Activated CD8-positive, alpha-beta memory T cell treated with anti-CD3 and anti-CD28 coated beads, Interleukin-2, amount 50 U/mL, for 24 hours (primary cell): Measurements from ENCODE around the gene INPP4A.
A peak's percentile ranks its signal among the peaks of the same experiment; 100 is the strongest.
"Not testable (repeated sequence)": the region's sequence is repeated elsewhere in the genome, so short reads cannot be mapped to it uniquely, and the experiment has no call there.

Source experiments
- DNase-seq: peaks from one replicate; pipeline ENCODE4 v3.0.0-alpha.2; 2020; ENCODE audit errors: extremely low read depth

The INPP4A gene

DNA sequence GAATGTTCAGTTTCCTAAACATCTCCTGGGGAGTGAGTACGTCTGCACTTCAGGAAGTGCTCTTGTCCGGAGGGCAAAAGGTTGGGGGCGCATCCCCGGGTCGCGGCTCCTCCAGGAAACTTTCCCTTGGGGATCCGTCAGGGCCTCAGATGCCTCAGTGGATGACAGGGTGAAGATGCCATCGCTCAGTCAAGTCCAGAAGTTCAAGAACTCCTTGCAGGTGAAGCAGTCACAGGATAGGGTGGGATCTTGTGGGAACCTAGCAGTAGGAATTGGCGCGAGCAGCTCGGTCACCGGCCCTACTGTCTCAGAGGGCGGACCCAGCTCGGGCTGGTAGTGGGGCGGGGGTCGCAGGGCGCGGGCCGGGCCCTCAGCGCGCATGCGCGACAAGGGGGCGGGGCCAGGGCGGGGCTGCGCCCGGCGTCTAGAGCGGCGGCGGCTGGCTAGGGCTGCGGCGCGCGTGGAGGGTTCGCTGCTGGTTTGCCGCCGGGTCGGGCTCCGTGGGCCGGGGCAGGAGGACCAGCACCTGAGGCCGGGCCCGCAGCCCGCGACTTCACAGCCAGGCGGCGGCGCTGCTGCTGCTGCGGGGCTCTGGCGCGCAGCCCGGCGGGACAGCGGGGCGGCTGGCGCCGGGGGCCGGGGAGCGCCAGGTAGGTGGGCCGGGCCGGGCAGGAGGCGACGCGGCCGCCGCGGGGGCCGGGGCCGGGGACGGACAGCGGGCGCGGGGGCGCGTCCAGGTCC lies at the start of gene INPP4A:
INPP4A (plus strand) TSS at position 423 of the 741 bp plus-strand sequence. CDS start 75,191 bp downstream, outside the sequence.
- DNase-seq, result no peak

- DNase-seq, result no peak
Measured at GRCh38 chr2:98395977-98396376, 48.7 kb upstream of the INPP4A start.

GRCh38 chr2:98396745-98397355 lies 47.8 kb upstream of the INPP4A start:
- no peak for DNase-seq

- DNase-seq, result no peak
Measured at GRCh38 chr2:98399140-98399539, 45.5 kb upstream of the INPP4A start.

- no peak for DNase-seq
Measured at GRCh38 chr2:98403878-98404277, 40.8 kb upstream of the INPP4A start.

DNA sequence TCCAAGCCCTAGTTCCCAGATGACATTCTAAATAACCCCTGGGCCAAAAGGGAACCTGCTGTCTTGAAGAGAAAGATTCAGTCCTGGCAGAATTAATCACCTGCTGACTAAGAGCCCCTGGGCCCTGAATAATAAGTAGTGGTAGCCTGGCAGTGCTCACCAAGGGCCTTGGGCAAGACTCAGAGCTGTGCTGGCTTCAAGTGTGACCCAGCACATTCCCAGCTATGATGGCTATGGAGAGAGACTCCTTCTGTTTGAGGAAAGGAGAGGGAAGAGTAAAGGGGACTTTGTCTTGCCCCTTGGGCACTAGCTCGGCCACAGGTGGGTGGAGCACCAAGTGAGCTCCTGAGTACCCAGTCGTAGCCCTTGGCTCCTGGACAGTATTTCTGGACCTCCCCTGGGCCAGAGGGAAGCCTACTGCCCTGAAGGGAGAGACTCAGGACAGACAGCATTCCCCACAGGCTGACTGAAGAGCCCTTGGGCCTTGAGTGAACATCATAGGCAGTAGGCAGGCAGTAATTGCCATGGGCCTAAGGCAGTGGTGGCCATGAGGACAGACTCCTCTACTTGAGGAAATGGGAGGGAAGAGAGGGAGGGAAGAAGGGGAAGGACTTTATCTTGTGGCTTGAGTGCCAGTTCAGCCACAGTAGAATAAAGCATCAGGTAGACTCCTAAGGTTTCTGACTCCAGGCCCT lies 40.0 kb upstream of the INPP4A start:
- DNase-seq, result no peak

DNA sequence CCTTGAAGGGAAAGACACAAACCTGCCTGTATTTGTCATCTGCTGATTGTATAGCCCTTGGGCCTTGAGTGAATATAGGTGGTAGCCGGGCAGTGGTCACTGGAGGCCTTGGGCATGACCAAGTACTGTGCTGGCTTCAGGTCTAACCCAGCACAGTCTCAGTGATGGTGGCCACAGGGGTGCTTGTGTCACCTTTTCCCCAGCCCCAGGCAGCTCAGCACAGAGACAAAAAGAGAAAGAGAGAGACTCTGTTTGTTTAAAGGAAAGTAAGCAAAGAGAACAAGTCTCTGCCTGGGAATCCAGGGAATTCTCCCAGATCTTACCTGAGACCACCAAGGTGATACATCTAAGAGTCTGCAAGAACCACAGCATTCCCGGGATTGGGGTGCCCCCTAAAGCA lies 39.4 kb upstream of the INPP4A start:
- no peak for DNase-seq

DNA sequence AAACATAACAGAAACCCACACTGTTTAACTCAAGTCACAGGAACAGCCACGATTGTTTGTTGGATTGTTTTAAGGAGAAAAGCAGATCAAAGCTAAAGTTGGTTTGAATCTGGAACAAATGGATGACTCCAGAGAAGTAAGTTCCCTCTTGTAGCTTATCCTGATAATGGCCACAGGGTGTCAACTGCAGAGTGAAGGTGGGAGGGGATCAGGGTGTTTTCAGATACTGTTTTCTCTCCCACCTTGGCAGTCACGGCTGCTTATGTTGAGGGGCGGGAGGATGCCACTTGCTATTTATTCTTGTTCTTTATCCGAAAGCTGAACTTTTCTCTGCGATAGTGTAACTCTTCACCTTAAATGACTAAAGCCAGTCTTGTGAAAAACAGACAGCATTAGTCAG lies 36.5 kb upstream of the INPP4A start:
- DNase-seq, result no peak

DNA sequence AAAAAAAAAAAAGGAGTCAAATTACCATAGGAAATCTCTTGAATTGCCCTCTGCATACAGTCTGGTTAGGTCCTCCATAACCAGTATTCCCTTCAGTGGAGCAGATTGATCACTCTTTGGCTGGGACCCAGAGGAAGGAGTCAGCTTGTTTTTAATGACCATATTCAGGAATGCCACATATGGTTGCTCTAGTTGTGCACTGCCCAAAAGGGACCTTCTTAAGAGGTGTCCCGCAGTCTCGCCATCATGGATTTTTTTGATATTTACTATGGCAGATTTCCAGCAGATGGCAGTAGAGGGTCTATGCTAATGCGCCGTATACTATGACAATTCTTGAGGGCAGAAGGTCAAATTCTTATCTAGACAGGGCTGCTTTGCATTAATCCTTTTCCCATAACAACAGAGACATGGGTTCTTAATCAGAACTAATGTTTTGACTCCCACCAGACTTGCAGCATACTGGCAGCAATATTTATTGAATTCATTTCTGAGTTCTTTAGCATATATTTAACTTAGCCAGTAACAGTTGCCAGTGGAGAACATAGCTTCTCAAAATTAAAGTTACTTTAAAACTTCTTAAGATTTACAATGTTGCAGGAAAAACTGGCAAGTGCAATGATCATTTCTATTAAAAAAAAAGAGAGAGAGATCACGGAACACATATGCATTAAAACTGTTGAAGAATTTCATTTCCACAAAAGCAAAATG lies 31.8 kb upstream of the INPP4A start:
- peak; percentile 14 for DNase-seq

GRCh38 chr2:98414246-98414645 lies 30.4 kb upstream of the INPP4A start:
- DNase-seq, result not testable (repeated sequence)

DNA sequence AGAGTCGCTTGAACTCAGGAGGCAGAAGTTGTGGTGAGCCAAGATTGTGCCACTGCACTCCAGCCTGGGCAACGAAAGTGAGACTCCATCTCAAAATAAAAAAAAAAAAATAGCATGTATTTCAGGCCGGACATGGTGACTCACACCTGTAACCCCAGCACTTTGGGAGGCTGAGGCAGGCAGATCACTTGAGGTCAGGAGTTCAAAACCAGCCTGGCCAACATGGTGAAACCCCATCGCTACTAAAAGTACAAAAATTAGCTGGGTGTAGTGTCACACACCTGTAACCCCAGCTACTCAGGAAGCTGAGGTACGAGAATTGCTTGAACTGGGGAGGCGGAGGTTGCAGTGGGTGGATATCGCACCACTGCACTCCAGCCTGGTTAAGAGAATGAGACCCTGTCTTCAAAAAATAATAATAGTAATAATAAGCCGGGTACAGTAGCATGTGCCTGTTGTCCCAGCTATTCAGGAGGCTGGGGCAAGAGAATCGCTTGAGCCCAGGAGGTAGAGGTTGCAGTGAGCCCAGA lies 28.9 kb upstream of the INPP4A start:
- DNase-seq, result not testable (repeated sequence)

DNA sequence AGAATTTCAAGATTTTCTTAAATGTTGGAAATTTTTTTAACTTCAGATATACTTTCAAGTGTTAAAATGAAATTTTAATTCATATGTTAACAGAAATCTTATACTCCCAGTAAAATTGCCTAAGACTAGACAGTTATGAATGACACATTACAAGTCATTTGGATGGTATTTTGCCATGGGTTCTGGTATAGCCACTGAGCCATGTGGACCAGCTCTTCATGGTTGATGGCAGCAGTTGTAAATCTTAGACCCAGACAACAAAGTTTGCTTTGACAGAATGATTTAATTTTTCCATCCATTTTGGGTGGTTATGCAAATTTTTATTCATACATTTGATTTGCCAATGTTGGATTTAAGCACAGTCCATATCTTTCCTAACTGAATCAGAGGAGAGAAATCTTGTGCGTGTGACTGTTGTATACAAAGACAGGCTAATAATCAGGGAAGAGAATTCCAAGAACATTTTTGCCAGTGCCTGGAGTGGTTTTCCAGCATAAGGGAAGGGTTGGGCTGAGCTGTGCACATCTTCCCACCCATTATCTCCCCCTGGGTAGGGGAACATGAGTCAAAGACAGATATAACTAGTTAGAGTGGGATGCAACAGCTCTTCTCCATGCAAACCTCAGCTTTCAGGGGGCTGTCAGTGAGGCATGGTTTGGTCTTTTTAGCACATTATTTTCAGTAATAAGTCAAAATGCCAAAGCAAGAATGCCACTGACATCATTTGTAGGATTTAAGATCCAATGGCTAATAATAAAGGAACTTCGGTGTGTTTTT lies 28.1 kb upstream of the INPP4A start:
- DNase-seq, result no peak

DNA sequence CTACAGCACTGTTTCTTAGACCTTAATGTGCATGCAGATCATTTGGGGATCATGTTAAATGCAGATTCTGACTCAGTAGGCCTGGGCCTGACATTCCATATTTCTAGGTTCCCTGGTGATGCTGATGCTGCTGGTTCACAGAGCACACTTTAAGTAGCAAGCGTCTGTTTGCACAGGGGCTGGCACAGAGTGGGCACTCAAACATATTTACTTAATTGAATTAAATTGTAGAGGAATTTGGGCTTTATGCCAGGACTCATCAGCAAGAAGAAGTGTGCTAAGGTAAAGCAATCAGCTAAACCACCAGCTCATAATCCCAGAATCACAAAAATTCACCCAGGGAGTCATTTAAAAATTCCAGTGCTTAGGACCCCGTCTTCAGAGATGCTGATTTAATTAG lies 25.1 kb upstream of the INPP4A start:
- DNase-seq, result no peak

DNA sequence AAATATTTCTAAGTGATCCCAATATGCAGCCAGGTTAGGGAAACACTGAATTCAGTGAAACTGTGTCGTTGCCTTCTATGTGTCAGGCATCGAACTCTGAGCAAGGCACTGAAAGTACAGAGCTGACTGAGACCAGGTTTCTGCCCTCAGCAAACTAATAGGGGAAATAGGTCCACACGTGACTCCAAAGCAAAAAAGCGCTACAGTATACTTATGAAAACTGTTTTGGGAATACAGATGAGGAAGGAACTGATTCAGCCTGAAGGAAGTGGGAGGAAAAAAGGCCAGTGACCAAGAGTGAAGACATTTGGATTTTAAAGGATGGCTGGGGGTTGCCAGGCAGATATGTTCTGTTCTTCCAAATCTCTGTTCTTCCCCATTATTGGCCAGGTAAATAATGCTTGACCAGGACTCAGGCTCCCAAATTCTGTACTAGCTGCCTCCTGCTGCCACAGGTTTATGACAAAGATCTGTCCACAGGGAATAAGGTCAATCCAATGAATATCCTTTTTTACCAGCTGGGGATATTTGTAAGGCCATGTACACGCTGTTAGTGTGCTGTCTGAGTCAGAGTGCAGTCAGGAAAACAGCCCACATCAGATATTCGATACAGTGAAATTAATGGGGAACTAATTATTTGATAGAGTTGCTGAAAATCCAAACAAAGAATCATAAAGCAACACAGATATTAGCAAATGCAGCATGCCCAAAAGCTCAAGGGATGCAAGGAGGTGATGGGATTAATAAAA lies 24.5 kb upstream of the INPP4A start:
- DNase-seq, result no peak

GRCh38 chr2:98422449-98422848 lies 22.2 kb upstream of the INPP4A start:
- no peak for DNase-seq

- no peak for DNase-seq
Measured at GRCh38 chr2:98426771-98427170, 17.9 kb upstream of the INPP4A start.

- no peak for DNase-seq
Measured at GRCh38 chr2:98432145-98432544, 12.5 kb upstream of the INPP4A start.

DNA sequence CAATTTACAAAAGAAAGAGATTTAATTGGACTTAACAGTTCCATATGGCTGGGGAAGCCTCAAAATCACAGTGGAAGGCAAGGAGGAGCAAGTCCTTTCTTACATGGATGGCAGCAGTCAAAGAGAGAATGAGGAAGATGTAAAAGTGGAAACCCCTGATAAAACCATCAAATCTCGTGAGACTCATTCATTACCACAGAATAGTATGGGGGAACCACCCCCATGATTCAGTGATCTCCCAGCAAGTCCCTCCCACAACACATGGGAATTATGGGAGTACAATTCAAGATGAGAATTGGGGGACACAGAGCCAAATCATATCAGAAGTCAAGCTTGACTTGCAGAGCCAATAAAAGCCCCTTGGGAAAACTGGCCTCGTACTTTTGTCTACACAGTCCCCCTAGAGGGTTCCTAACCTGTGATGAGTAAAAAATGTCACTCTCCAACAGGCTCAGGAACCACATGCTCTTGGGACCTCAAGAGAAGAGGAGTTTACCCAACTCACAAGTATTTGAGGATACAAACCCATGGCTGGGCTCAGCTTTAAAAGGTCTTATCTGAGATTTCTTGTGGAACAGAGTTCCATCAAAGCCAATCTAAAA lies 11.2 kb upstream of the INPP4A start:
- no peak for DNase-seq

DNA sequence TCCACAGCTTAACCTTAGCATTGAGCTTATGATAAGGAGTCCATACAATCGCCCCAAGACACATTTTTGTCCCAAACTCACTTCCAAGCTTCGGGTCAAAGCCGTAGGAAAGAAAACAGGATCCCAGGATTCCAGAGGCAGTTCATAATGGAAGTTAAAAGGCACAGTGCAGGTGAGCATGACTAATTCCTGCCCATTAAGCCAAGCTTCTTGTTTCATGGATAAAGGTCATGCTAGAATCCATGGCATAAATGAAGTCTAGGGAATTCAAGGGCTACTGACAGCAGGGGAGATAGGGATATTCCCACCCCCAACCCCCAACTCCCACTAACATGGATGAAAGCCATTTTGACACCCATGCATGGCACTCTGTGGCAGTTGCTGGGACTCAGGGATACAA lies 10.2 kb upstream of the INPP4A start:
- no peak for DNase-seq

GRCh38 chr2:98435670-98436069 lies 9.0 kb upstream of the INPP4A start:
- DNase-seq, result not testable (repeated sequence)
